Epithelial cell of prostate (primary cell): ENCODE measurements around the gene PDGFD.

Source experiments
- DNase-seq: peaks from one replicate; pipeline ENCODE4 v3.0.0-alpha.2; 2011; ENCODE audit warnings: low read depth, low spot score
- H3K27ac ChIP-seq: fragments of 450-650 bp; 2 replicates; pipeline ENCODE4 v1.5.1; 2017; ENCODE audit warnings: mild to moderate bottlenecking

The PDGFD gene

DNA sequence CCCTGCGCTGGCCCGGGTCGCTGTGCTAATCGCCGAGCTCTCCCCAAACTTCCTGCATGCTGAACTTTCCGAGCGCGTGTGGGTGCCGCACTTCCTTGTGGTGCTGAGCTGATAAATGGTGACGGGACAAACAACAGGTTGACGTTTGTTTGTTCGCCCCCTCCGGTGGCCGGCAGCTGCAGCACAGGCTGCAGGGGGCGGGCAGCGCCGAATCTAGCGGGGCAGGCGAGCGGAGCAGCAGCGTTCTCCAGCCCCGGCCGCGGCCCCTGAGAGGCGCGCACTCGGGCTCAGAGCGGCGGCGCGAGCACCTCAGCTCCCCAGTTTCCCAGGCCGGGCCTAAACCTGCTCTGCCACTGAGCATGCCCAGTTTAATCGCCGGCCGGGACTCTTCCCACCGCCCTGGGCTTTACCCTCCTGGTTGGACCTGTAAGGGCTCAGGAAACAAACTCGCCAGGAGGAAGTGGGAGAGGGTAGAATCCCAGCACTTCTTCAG lies at the start of gene PDGFD:
Gene PDGFD (minus strand): TSS at position 120 of the 493 bp plus-strand sequence.
- no peak within 1 kb of the TSS for H3K27ac ChIP-seq
- DNase-seq, result no peak

- H3K27ac ChIP-seq, result no peak overlapping the region
- no peak for DNase-seq
Observed at GRCh38 chr11:104206936-104207335, 43.0 kb upstream of the PDGFD start.

GRCh38 chr11:104205838-104206237 lies 41.9 kb upstream of the PDGFD start:
- H3K27ac ChIP-seq, result no peak overlapping the region

GRCh38 chr11:104200688-104201087 lies 36.7 kb upstream of the PDGFD start:
- DNase-seq, result no peak
- no peak overlapping the region for H3K27ac ChIP-seq

More at GRCh38 chr11:104205838-104206237, 41.9 kb upstream of the PDGFD start:
- no peak for DNase-seq

DNA sequence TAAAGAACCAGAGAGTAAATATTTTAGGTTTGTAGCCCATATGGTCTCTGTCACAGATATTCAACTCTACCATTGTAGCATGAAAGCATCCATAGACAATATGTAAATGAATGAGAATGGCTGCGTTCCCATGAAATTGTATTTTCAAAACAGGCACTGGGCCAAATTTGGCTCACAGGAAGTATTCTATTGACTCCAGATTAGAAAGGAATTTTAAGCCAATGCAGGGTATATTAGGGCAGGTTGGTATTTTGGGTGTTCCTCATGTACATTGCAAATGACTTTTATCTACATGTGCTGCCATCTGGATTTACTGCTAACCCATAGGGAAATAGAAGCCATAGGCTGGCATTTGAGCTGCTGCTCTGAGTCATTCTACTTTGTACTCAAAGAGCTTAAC lies 35.1 kb upstream of the PDGFD start:
- DNase-seq, result no peak
- no peak overlapping the region for H3K27ac ChIP-seq

- no peak overlapping the region for H3K27ac ChIP-seq
- no peak for DNase-seq
Observed at GRCh38 chr11:104198576-104198975, 34.6 kb upstream of the PDGFD start.

DNA sequence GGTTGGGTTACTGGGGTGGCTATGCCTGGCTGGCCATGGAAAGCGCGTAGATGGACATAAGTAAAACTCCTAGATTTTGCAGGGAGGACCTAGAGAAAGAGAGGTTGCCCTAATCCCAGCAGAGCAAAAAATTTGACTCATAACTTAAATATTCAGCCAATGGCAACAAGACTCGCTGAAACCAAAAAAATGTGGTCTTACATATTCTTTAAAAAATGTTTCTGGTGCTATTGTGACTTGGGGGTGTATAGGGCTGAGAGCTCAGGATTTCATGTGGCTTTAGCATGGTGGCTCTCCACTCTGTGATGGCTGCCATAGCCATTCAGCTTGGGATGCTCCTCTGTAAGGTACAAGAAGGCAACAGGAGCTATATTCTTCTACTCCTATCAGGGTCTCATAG lies 27.2 kb upstream of the PDGFD start:
- H3K27ac ChIP-seq, result no peak overlapping the region
- DNase-seq, result no peak

- H3K27ac ChIP-seq, result no peak overlapping the region
- DNase-seq, result no peak
Observed at GRCh38 chr11:104183593-104183992, 19.6 kb upstream of the PDGFD start.

GRCh38 chr11:104175769-104176168 lies 11.8 kb upstream of the PDGFD start:
- H3K27ac ChIP-seq, result no peak overlapping the region
- DNase-seq, result no peak

DNA sequence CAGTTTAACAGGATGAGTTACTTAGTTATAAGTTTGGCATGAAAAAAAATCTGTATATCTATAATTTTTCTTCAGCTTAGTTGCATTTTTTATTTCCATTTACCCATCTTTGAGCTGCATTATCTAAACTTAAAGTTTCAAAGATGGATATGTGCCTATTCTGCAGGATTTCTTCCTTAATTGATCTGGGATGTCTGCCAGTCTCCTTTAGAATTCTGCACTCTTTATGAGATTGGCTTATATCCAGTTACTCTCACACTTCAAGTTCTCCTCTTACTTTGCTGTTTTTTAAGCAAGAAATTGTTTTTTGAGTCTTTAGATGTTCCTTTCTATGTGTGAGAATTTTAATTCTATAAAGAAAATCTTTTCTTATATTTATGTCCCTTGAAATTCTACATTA lies 5.1 kb upstream of the PDGFD start:
- DNase-seq, result no peak

DNA sequence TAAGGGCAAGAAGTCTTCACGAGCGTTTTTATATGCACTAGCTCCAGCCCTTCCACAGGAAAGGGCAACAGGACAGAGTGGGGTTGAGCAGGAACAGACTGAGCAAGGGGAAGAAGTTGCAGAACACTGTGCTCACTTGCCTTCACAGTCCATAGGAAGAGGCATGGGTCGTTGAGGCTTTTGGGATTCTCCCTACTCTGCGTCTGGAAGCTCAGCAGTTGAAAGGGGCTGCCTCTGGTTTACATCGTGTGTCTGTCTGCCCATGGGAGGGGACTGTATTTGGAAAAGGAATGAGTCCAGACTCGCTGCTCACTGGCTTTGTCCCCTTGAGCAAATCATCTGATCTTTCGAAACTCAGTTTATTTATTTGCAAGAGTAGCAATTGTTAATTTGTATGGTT lies 1.1 kb upstream of the PDGFD start:
- no peak overlapping the region for H3K27ac ChIP-seq
- no peak for DNase-seq

More for the DNA sequence above, 5.1 kb upstream of the PDGFD start:
- no peak overlapping the region for H3K27ac ChIP-seq

DNA sequence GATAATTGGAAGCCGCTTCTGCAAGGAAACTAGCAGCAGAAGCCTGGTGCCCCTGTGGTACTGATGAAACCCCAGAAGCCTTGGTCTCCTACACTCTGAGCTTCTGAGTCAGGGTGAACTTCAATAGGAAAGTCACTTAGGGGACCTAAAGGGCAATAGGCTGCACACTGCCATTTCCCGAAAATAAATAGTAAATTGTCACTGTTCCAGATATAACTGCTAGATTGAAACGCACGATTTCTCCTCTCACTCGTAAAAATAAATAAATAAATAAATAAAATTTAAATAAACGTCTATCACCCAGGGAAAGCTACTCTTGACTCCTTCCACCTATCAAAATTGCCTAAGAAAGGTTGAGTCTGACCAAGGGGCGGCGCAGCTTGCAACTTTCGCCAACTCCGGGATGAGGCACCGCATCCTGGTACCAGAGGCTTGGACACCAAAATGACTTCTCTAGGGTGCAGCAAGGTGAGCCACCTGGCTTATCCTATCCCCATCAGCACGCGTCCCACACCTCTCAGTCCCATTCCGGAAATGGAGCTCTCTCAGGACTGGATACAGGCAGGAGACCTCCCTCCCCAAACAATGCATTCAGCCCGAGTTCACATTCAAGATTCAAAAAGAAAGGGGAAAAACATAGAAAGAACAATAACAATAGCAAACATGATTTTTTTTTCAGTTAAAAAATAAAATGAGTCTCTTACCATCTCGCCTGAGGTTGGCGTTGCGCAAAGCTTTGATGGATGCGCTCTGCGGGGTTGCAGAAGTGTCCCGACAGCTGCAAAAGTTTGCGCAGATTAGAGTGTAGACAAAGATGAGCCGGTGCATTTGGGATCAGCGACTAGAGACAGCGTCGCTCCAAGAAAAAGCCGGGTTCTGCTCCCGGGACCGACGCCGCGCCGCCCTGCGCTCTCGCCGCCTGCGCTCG lies 583 bp downstream of the PDGFD start:
- no peak for DNase-seq
- H3K27ac ChIP-seq, result no peak overlapping the region

DNA sequence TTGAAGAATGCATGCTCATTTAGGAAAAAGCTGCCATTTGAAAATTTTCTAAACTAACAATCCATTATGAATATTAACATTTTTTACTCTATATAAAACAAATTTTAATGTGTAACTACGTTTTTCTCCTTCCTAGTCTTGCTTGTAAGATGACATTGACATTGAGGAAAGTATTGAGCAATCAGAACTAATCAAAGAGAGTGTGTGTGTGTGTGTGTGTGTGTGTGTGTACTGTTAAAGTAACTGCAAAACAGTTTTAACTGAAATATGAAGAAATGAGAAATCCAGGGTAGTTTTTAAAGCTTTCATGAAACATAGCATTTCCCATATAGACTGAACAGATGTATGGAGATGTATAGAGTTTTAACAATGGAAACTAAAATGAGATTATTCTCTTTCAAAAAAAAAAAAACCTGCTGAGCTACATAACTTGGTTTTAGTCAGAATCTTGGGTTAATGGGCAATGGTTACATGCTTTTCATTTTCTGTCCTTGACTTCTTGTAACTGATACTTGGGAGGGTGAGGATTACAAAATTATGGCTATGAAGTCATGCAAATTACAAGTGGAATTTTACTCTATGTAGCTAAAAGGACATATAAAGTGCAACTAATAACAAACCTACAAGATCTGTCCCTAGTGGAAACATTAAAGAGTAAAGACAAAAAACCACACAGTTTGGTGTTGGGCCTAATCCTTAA lies 2.0 kb downstream of the PDGFD start:
- no peak for DNase-seq
- H3K27ac ChIP-seq, result no peak overlapping the region

- DNase-seq, result no peak
Observed at GRCh38 chr11:104159356-104159755, 4.6 kb downstream of the PDGFD start.

DNA sequence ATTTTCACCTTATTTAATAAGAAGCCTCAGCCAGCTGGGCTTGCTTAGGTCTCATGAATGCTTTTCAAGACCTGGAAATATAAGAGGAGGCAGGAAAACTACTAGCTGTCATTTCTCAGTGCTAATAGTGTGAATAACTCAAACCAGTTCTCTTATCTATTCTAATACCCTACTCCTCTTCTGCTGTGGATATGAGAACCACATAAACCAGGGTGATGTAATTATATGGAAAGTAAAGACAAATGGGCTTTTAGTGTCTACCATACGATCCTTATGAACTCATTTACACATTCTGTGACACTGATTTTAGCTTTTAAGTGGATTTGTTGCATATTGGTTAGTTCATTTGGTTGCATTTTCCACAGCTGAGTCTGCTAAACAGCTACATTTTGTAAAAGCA lies 8.6 kb downstream of the PDGFD start:
- DNase-seq, result no peak

More at GRCh38 chr11:104159356-104159755, 4.6 kb downstream of the PDGFD start:
- H3K27ac ChIP-seq, result no peak overlapping the region

GRCh38 chr11:104154296-104154695 lies 9.7 kb downstream of the PDGFD start:
- no peak overlapping the region for H3K27ac ChIP-seq
- no peak for DNase-seq

More for the DNA sequence above, 8.6 kb downstream of the PDGFD start:
- H3K27ac ChIP-seq, result no peak overlapping the region

GRCh38 chr11:104152941-104153505 lies 10.9 kb downstream of the PDGFD start:
- H3K27ac ChIP-seq, result no peak overlapping the region
- DNase-seq, result no peak

- DNase-seq, result no peak
- no peak overlapping the region for H3K27ac ChIP-seq
Observed at GRCh38 chr11:104151404-104152204, 12.3 kb downstream of the PDGFD start.

DNA sequence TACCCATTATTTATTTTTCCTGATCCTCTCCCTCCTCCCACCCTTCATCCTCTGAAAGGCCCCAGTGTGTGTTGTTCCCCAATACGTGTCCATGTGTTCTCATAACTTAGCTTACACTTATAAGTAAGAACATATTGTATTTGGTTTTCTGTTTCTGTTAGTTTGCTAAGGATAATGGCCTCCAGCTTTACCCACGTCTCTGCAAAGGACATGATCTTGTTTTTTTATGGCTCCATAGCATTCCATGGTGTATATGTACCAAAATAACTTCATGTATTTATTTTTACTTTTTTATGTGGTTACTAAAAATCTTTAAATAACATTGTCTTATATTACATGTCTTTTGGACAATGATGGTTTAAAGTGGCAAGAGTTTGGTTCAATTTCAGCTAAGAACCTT lies 15.2 kb downstream of the PDGFD start:
- DNase-seq, result no peak
- H3K27ac ChIP-seq, result no peak overlapping the region

DNA sequence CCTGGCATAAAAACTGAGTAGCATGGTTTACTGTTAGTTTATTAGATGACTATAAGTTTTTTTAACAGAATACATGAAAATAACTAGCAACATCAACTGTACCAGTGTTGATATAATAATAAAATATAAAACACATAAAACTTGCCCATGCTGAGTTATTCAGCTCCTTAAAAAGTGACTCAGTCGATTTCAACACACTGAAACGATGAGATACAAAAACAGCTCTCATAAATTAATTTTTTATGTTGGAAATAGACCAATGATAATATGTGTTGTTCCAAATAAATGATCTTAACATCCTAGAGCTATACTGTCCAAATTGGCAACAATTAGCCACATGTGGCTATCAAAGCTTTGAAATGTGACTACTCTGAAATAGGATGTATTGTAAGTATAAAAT lies 15.9 kb downstream of the PDGFD start:
- DNase-seq, result no peak
- H3K27ac ChIP-seq, result no peak overlapping the region
